ENCODE measurements around the gene OSBPL1A. TPM values are rescaled to one million over a fixed set of nuclear protein-coding genes. Genes with fewer than 3 reads are reported as not detected.

Gene OSBPL1A
- total RNA-seq, 1 experiment from 2014 or later = 53.1 TPM

GRCh38 chr18:24426398-24427294 is 29.0 kb upstream of the OSBPL1A start, which contains the start of gene IMPACT:
Gene IMPACT, plus strand, starts transcription at chr18:24426670. Its CDS starts 87 bp downstream, at chr18:24426757.
- H3K36me3 Mint-ChIP-seq = peaks cover 8% of the 10 kb centered on the region
- peak; percentile 93 for ATAC-seq
- POLR2A ChIA-PET = interaction anchor here (0.7 to 1.9 kb wide), 5 partner anchors 17 to 288 kb away, joined by 3 to 13 read pairs (median 3); partner anchors contain the start of genes CABYR and OSBPL1A
- DNase-seq (ENCODE audit: low spot score) = peak; percentile 87
- peaks cover 8% of the 10 kb centered on the region for H3K27me3 Mint-ChIP-seq (ENCODE audit: low read depth)
- peak within 1 kb of the TSS; percentile 100 for H3K27ac Mint-ChIP-seq
- H3K4me3 Mint-ChIP-seq = peak within 1 kb of the TSS; percentile 93
- CTCF ChIA-PET = interaction anchor here (1.0 to 1.4 kb wide), 4 partner anchors 13 to 250 kb away, joined by 4 to 8 read pairs (median 6); no protein-coding TSS in a partner anchor
- H3K4me1 Mint-ChIP-seq = peaks cover 21% of the 10 kb centered on the region
- H3K9me3 Mint-ChIP-seq = no peaks in the 10 kb centered on the region
- TF ChIP-seq CBFB (CRISPR knock-in tag; IDR thresholded peaks at IDR 0.05; ENCODE audit: low read depth) (no peak), E2F4 (CRISPR knock-in tag; IDR thresholded peaks at IDR 0.05; ENCODE audit: borderline replicate concordance, low read depth) (0 out of 2 replicates have a peak, but pooled peaks have one; percentile 17), FOXP1 (CRISPR knock-in tag; IDR thresholded peaks at IDR 0.05; ENCODE audit: borderline replicate concordance) (peak; percentile 52; the same call in 1 of the 2 replicates), NR1H2 (CRISPR knock-in tag; IDR thresholded peaks at IDR 0.05) (no peak), NR2C2 (CRISPR knock-in tag; IDR thresholded peaks at IDR 0.05) (peak; percentile 99), MXD4 (CRISPR knock-in tag; IDR thresholded peaks at IDR 0.05; ENCODE audit: borderline replicate concordance) (no peak), FOXP4 (CRISPR knock-in tag; IDR thresholded peaks at IDR 0.05) (peak; percentile 94), PRRX2 (CRISPR knock-in tag; IDR thresholded peaks at IDR 0.05) (no peak), TP53 (CRISPR knock-in tag; IDR thresholded peaks at IDR 0.05) (0 out of 2 replicates have a peak, but pooled peaks have one; percentile 48), CTCF (IDR thresholded peaks at IDR 0.05) (no peak), SMAD4 (CRISPR knock-in tag; IDR thresholded peaks at IDR 0.05) (0 out of 2 replicates have a peak, but pooled peaks have one; percentile 56), ATF3 (CRISPR knock-in tag; conservative IDR thresholded peaks at IDR 0.05) (no peak), ESRRA (CRISPR knock-in tag; IDR thresholded peaks at IDR 0.05; ENCODE audit: borderline replicate concordance) (peak; percentile 80; the same call in 1 of the 2 replicates), GRHL2 (CRISPR knock-in tag; IDR thresholded peaks at IDR 0.05; ENCODE audit: insufficient replicate concordance, severe bottlenecking) (no peak), MAX (CRISPR knock-in tag; IDR thresholded peaks at IDR 0.05) (peak; percentile 89), HMGXB4 (CRISPR knock-in tag; IDR thresholded peaks at IDR 0.05) (peak; percentile 95), ZBTB21 (CRISPR knock-in tag; IDR thresholded peaks at IDR 0.05; ENCODE audit: borderline replicate concordance) (0 out of 2 replicates have a peak, but pooled peaks have one; percentile 20), JAZF1 (CRISPR knock-in tag; IDR thresholded peaks at IDR 0.05) (no peak), PREB (CRISPR knock-in tag; IDR thresholded peaks at IDR 0.05; ENCODE audit: borderline replicate concordance) (peak; percentile 11; the same call in 1 of the 2 replicates), CREB1 (CRISPR knock-in tag; IDR thresholded peaks at IDR 0.05) (0 out of 2 replicates have a peak, but pooled peaks have one; percentile 11), ZNF138 (CRISPR knock-in tag; conservative IDR thresholded peaks at IDR 0.05) (no peak), ZNF532 (CRISPR knock-in tag; IDR thresholded peaks at IDR 0.05; ENCODE audit: borderline replicate concordance) (no peak)

Measured in WTC11 (cell line).